ENCODE measurements around the gene ZNF414. TPM values are rescaled to one million over a fixed set of nuclear protein-coding genes. Genes with fewer than 3 reads are reported as not detected.
A peak's percentile ranks its signal among the peaks of the same experiment; 100 is the strongest.

The ZNF414 gene
- total and polyA plus RNA-seq, 9 of the 15 experiments (the other 6 are each of a cell fraction or from before 2014, with no cell fraction given): 0.03 to 27.2 (median 2.2) TPM; not detected in 2

- no peak overlapping the region for H3K4me2 ChIP-seq (ENCODE audit: insufficient read depth, low read length)
- no peak; the same call in 2 of the 3 replicates for ATAC-seq
- intact Hi-C loops (cut with micrococcal nuclease) (no loop called here), in situ Hi-C loops (cut with MboI) (no loop called here)
- no peaks in the 10 kb centered on the region for H3K9me3 ChIP-seq (replicated peaks; ENCODE audit: control insufficient read depth, insufficient read depth, low read depth, low read length)
- CTCF ChIA-PET (ENCODE audit: low intra/inter-chr PET ratio): no interaction called here
- H4K20me1 ChIP-seq (replicated peaks; ENCODE audit: control insufficient read depth, insufficient read depth, low read length): 0 out of 2 replicates have a peak, but pooled peaks cover 6% of the 10 kb centered on the region
- peak overlapping the region in 1 of 2 experiments; percentile 64; a peak in 2 of 4 replicates for H3K9ac ChIP-seq (ENCODE audit: insufficient read depth in 1 of 2, low read depth in 2 of 2, low read length in 2 of 2)
- no peak for DNase-seq (ENCODE audit: extremely low read depth in 1 of 4, low spot score in 3 of 4)
- POLR2A ChIA-PET: interaction anchor here (0.7 to 1.5 kb wide), 3 partner anchors 8 to 59 kb away, joined by 3 to 8 read pairs (median 3); no protein-coding TSS in a partner anchor
- peaks cover 37% of the 10 kb centered on the region for H3K36me3 ChIP-seq (ENCODE audit: control insufficient read depth, insufficient read depth, low read length)
- TF ChIP-seq POLR2G (IDR thresholded peaks at IDR 0.05; ENCODE audit: low read depth, low read length) (peak; percentile 70), HINFP (tag; conservative IDR thresholded peaks at IDR 0.05; ENCODE audit: low read depth) (no peak)
- H2AFZ ChIP-seq (ENCODE audit: low read depth, low read length): no peak overlapping the region
- peaks cover 0 to 6% of the 10 kb centered on the region in 2 experiments; a peak in 1 of 5 replicates for H3K27me3 ChIP-seq (ENCODE audit: control insufficient read depth in 2 of 2, insufficient read depth in 2 of 2, low read length in 2 of 2)
- H3K9me1 ChIP-seq (ENCODE audit: control insufficient read depth, insufficient read depth, low read length): no peaks in the 10 kb centered on the region
- WGBS (ENCODE audit: insufficient coverage, low coverage, missing lambda C conversion rate): 83% methylated on average over 16 of the region's 24 CpGs
- H3K4me1 ChIP-seq (replicated peaks in 1 of 2; ENCODE audit: control insufficient read depth in 2 of 2, insufficient read depth in 2 of 2, low read length in 2 of 2): peaks cover 0 to 20% of the 10 kb centered on the region in 2 experiments; a peak in 2 of 5 replicates
- no peak overlapping the region for H3K4me3 ChIP-seq
- no peaks in the 10 kb centered on the region for H3K79me2 ChIP-seq (ENCODE audit: control insufficient read depth, insufficient read depth, low read length)
- BruUV-seq (replicated peaks): no TSS peak
- no peak for FAIRE-seq
- no peak overlapping the region for H3K27ac ChIP-seq (ENCODE audit: extremely low read depth, low read depth, low read length)
Measured at GRCh38 chr19:8490395-8490760, 23.6 kb downstream of the ZNF414 start.

Measured in K562 (cell line).